T-helper 17 cell (primary cell): ENCODE results near the gene KNDC1. TPM values are rescaled to one million over a fixed set of nuclear protein-coding genes. Genes with fewer than 3 reads are reported as not detected.

Experiments
- ATAC-seq: fragments of 150-1000 bp; cut with Tn5 transposase; 2 replicates; pipeline ENCODE4 v1.10.0; 2021; ENCODE audit warnings: mild to moderate bottlenecking, moderate library complexity
- DNase-seq, 3 donors: peaks; one replicate each; pipeline versions ENCODE4 v3.0.0 to v3.0.0-alpha.2; 2020 to 2021
- H3K9me3 ChIP-seq: one replicate; pipeline ENCODE4 v1.7.0; 2013; ENCODE audit warnings: low read length, mild to moderate bottlenecking; ENCODE audit not compliant: control insufficient read depth, poor library complexity, severe bottlenecking
- H3K27ac Mint-ChIP-seq: one replicate; pipeline ENCODE4 v1.8.0; 2022; ENCODE audit warnings: mild to moderate bottlenecking, moderate library complexity, mixed read lengths
- H3K27me3 Mint-ChIP-seq: one replicate; pipeline ENCODE4 v1.8.0; 2022; ENCODE audit warnings: mixed read lengths
- H3K36me3 Mint-ChIP-seq: one replicate; pipeline ENCODE4 v1.8.0; 2022; ENCODE audit warnings: low read depth, mixed read lengths
- H3K4me1 Mint-ChIP-seq: one replicate; pipeline ENCODE4 v1.8.0; 2022; ENCODE audit warnings: mild to moderate bottlenecking, mixed read lengths
- H3K4me3 Mint-ChIP-seq: one replicate; pipeline ENCODE4 v1.8.0; 2022; ENCODE audit warnings: mild to moderate bottlenecking, moderate library complexity, mixed read lengths
- total RNA-seq, 4 donors: library from RNA in 2 of 4; stranded (reverse) in 2 of 4; gene quantifications; one replicate each; pipeline ENCODE4 v1.2.3 and lab custom pipeline; 2022 to 2026

KNDC1 gene
- total RNA-seq, 2 donors from 2014 or later = 0.42 to 1.1 TPM

DNA sequence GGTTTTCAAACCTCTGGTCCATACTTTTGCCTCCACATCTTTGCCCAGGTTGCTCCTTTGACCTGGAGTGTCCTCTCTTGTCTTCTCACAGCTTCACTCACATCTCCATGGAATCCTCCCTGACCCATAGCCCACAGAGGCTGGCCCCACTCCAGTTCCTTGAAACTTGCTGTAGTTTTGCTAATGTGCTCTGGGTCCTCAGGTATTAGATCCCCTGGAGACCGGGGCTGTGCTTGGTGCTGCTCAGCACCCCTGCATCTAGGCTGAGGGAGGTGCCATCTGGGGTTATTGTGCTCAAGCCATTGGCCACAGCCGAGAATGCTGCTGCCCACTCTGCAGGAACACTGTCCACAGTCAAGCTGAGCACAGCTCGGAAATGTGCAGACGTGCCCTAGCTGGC, 16.5 kb downstream of the KNDC1 start:
- peaks cover 7% of the 10 kb centered on the region for H3K27me3 Mint-ChIP-seq
- no peaks in the 10 kb centered on the region for H3K4me1 Mint-ChIP-seq
- peaks cover 5% of the 10 kb centered on the region for H3K36me3 Mint-ChIP-seq
- no peaks in the 10 kb centered on the region for H3K9me3 ChIP-seq
- H3K27ac Mint-ChIP-seq = no peak overlapping the region
- H3K4me3 Mint-ChIP-seq = no peak overlapping the region
- DNase-seq (no peak), ATAC-seq (no peak)

DNA sequence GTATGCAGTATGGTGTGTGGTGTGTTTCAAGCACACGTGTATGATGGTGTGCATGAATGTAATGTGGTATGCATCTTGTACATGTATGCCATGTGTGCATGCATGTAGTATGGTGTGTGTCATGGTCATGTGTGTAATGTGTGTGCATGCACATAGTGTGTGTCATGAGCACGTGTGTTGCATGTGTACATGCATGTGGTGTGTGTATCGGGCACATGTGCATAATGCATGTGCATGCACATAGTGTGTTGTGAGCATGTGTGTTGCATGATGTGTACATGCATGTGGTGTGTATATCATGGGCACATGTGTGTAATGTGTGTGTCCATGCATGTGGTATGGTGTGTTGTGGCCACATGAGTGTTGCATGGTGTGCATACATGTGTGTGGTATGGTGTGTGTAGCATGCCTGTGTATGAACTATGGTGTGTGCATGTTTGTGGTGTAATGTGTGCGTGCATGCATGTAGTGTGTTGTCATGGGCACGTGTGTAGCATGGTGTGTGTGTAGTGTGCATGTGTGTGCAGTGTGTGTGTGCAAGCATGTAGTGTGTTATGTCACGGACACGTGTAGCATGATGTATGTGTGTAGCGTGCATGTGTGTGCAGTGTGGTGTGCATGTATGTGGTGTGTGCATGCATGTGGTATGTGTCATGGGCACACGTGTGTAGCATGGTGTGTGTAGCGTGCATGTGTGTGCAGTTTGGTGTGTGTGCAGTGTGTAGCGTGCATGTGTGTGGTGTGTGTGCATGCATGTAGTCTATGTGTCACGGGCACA, 17.6 kb downstream of the KNDC1 start:
- ATAC-seq = no peak
- no peak overlapping the region for H3K4me3 Mint-ChIP-seq
- no peak for DNase-seq
- H3K4me1 Mint-ChIP-seq = no peaks in the 10 kb centered on the region
- peaks cover 5% of the 10 kb centered on the region for H3K36me3 Mint-ChIP-seq
- H3K9me3 ChIP-seq = no peaks in the 10 kb centered on the region
- H3K27me3 Mint-ChIP-seq = peaks cover 11% of the 10 kb centered on the region
- no peak overlapping the region for H3K27ac Mint-ChIP-seq

DNA sequence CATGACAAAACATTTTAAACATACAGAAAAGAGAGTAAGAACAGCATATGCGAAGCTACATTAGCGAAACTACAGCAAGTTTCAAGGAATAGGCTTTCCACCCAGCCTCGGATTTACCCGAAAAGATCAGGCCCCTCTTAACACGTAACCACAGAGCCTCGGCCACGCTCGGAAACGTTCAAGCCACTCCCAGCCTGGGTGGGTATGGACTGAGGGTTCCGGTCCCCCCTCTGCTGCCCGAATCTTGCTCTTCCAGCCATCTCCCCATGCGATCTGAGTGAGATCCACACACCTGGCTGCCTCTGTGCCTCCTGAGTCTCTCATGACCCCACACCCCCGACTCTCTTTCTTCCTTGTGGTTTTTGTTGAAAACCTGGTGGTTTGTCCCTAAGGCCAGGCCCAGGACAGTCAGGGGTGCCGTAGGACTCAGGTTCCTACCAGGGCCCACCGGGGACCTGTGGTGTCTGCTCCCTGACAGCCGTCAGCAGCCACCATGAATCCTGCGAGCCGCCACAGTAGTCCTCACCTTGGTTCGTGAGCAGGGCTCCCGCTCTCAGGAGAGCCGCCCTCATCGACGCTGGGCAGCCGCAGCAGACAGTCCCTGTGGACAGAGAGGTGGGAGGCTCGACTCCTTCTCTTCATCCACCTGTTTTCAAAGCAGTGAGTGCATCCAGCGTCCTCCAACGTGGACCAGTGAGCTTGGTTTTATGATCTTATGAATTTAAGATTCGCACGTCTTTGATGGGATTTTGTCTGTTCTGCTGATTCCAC, 18.5 kb downstream of the KNDC1 start:
- Mint-ChIP-seq H3K4me1 (no peaks in the 10 kb centered on the region), H3K27me3 (peaks cover 5% of the 10 kb centered on the region), H3K4me3 (no peak overlapping the region), H3K36me3 (peaks cover 2% of the 10 kb centered on the region), H3K27ac (no peak overlapping the region)
- DNase-seq (peak in 1 of 3 donors; percentile 4), ATAC-seq (no peak)
- H3K9me3 ChIP-seq = no peaks in the 10 kb centered on the region

DNA sequence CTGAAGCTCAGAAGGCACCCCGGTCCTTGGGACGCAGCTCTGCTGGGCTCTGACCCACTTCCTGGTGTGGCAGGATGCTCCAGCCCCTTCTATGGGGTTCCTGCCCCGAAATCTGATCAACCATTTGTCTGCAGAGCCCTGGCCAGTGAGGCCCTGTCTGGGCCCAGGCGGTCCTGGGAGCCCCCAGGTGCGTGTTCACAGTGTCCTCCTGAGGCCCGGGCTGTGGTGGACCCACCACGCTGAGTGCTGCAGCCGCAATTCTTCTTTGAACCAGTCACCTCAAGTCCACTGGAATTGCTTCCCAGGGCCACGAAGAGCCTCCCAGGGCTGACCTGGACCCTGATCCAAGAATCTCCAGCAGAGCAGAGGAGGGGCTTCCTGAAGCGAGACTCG, 19.1 kb downstream of the KNDC1 start:
- DNase-seq (no peak), ATAC-seq (no peak)
- Mint-ChIP-seq H3K36me3 (peaks cover 2% of the 10 kb centered on the region), H3K27ac (no peak overlapping the region), H3K4me3 (no peak overlapping the region), H3K4me1 (no peaks in the 10 kb centered on the region), H3K27me3 (peaks cover 5% of the 10 kb centered on the region)
- H3K9me3 ChIP-seq = no peaks in the 10 kb centered on the region

DNA sequence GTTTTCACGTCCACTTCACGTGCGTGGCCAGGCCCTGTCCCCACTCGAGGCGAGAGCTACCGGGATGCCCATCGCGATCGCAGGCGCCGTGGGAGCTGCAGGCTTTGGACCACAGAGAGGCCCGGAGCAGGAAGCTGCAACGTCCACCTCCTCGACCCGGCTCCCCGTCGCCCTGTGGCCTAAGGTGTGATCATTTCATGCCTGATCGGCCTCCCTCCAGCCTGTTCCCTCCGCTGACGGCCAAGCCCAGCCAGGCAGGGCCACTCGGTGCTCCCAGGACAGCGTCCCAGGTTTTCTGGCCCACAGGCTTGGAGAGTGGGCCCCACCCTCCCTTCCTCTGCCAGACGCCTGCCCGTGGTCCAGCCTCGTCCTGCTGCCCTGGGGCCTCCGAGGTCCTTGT, 19.6 kb downstream of the KNDC1 start:
- H3K27me3 Mint-ChIP-seq = peaks cover 5% of the 10 kb centered on the region
- peak in 1 of 3 donors; percentile 2 for DNase-seq
- peaks cover under 1% of the 10 kb centered on the region for H3K36me3 Mint-ChIP-seq
- no peaks in the 10 kb centered on the region for H3K4me1 Mint-ChIP-seq
- no peaks in the 10 kb centered on the region for H3K9me3 ChIP-seq
- H3K4me3 Mint-ChIP-seq = no peak overlapping the region
- no peak overlapping the region for H3K27ac Mint-ChIP-seq
- ATAC-seq = no peak

DNA sequence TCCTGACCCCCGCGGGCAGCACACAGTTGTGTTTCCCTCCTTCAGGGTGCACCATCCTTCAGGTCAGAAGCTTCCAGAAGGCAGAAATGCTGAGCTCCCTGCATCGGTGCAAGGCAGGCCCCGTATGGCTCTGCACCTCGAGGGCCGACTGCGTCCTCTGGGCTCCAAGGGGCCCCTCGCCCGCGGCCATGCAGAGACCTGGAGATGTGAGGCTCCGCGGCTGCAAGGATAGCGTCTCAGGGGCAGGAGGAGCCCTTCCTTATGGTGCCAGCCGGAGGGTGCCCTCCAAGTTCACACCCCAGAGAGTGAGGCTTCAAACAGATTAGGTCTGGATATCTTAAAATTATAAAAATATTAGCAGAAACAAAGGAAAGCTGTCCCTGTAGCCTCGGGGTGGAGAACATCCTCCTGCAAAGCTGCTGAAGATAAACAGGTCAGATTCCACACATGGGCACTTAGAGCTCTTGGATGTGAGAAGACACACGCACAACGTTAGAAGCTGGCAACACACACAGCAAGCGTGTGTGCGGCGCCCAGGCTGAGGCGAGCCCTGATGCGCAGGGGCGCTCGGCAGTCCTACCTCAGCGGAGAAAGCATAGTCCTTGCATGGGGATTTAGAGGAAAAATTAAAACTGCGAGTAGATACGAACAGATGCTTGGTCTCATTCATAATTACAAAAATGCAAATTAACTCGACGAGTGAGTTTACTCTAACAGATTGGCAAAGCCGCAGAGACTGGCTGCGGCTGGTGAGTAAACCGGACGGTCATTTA, 20.4 kb downstream of the KNDC1 start:
- no peaks in the 10 kb centered on the region for H3K36me3 Mint-ChIP-seq
- no peak overlapping the region for H3K4me3 Mint-ChIP-seq
- no peak for ATAC-seq

DNA sequence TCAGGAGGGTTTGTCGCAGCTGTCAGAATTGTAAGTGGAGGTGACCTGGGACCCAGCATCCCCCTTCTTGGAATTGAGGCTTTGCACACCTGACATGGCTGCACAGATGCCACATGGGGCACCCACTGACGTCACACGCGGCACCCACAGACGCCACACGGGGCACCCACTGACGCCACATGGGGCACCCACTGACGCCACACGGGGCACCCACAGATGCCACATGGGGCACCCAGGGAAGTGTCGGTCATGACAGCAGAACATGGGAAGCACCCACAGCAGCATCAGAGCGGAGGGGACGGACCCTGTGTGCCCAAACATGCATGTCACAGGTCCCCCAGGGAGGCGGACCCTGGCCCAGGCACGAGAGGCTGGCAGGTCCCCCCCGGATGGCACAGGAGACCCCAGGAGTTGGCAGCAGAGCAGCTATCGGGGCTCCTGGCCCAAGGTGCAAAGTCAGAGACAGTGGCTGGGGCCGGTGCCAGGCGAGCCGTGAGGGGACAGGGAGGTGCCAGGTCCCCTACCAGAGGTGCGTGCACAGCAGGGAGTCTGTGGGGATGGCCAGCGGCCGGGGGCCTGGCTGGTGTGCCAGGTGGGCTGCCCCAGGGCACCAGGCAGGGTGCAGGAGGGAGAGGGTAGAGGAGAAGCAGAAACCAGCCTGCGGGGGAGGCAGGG, 21.1 kb downstream of the KNDC1 start:
- Mint-ChIP-seq H3K36me3 (no peaks in the 10 kb centered on the region), H3K4me1 (no peaks in the 10 kb centered on the region), H3K4me3 (no peak overlapping the region), H3K27ac (peak overlapping the region; percentile 78), H3K27me3 (peaks cover 5% of the 10 kb centered on the region)
- H3K9me3 ChIP-seq = no peaks in the 10 kb centered on the region
- ATAC-seq (no peak), DNase-seq (no peak)

More for the DNA sequence above, 20.4 kb downstream of the KNDC1 start:
- peak overlapping the region; percentile 78 for H3K27ac Mint-ChIP-seq
- peaks cover 5% of the 10 kb centered on the region for H3K27me3 Mint-ChIP-seq
- DNase-seq = peak in 1 of 3 donors; percentile 6
- H3K9me3 ChIP-seq = no peaks in the 10 kb centered on the region
- H3K4me1 Mint-ChIP-seq = no peaks in the 10 kb centered on the region

DNA sequence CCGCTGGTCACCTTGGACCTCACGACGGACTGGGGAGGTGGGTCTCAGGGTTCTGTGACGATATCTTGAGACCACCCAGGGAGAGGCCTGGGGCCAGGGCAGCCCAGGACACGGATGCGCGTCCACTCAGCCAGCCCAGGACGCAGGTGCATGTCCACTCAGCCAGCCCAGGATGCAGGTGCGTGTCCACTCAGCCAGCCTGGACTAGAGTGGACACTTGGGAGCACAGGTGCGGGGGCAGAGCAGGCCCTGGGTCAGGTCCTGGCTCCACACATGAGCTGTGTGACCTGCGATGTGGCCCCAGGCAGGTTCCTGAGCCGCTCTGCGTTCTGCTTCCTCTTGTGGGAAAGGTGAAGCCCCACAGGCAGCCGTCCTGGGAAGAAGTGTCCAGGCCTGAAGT, 22.2 kb downstream of the KNDC1 start:
- ATAC-seq (no peak), DNase-seq (no peak)
- Mint-ChIP-seq H3K36me3 (no peaks in the 10 kb centered on the region), H3K4me1 (no peaks in the 10 kb centered on the region), H3K27ac (no peak overlapping the region), H3K4me3 (no peak overlapping the region), H3K27me3 (peaks cover 5% of the 10 kb centered on the region)
- no peaks in the 10 kb centered on the region for H3K9me3 ChIP-seq

DNA sequence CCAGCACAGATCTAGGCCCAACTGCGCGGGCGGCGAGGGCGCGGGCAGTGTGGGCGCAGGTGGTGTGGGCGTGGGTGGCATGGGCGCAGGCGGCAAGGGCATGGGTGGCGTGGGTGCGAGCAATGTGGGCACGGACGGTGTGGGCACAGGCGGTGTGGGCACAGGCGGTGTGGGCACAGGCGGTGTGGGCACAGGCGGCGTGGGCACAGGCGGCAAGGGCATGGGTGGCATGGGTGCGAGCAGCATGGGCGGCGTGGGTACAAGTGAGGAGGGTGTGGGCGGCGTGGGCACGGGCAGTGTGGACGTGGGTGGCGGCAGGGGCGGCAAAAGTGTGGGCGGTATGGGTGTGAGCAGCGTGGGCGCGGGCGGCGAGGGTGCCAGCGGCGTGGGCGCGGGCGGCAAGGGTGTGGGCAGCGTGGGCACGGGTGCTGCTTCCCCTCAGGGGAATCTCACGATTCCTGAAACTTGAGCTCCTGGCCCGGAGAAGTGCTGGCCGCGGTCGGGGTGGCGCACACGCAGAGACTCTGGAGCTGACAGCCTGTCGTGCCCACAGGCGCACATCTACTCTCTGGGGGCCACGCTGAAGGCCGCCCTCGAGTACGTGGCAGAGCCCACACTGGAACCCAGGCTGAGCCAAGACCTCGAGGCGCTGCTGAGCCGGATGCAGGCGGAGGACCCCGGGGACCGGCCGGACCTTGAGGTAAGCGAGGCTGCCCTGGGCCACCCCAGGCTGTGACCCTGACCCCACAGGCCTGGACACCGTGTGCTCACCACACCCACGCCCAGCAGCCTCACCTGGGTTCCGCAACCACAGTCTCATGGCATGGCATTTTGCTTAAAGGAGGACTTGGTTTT, 23.0 kb downstream of the KNDC1 start:
- no peak overlapping the region for H3K4me3 Mint-ChIP-seq
- H3K36me3 Mint-ChIP-seq = no peaks in the 10 kb centered on the region
- no peak overlapping the region for H3K27ac Mint-ChIP-seq
- peaks cover 5% of the 10 kb centered on the region for H3K27me3 Mint-ChIP-seq
- H3K9me3 ChIP-seq = no peaks in the 10 kb centered on the region
- DNase-seq (no peak), ATAC-seq (no peak)
- H3K4me1 Mint-ChIP-seq = no peaks in the 10 kb centered on the region

DNA sequence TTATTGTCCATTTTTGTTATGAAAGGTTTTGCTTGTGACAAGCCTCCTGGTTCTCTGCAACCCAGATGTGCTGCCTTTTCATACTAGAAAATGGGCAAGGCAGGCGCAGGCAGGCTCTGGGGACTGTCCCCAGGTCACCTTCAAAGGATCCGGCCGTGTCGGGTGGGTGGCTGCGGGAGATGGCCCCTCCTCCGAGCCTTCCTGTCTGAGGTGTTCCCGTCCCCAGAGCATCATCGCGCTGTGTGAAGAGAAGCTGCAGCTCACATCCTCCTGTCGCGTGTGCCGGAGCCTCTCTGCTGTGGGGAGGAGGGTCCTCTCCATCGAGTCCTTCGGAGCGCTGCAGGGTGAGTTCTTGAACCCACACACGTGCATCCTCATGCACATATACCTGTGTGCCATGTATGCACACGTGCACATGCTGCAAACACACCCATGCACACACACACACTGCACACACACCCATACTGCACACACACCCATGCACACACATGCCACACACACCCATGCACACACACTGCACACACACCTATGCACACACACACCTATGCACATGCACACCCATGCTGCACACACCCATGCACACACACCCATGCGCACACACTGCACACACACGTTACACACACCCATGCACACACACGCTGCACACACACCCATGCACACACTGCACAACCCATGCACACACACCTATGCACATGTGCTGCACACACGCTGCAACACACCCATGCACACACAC, 23.8 kb downstream of the KNDC1 start:
- no peaks in the 10 kb centered on the region for H3K9me3 ChIP-seq
- no peak for DNase-seq
- peaks cover 5% of the 10 kb centered on the region for H3K27me3 Mint-ChIP-seq
- H3K27ac Mint-ChIP-seq = no peak overlapping the region
- no peaks in the 10 kb centered on the region for H3K4me1 Mint-ChIP-seq
- no peak overlapping the region for H3K4me3 Mint-ChIP-seq
- H3K36me3 Mint-ChIP-seq = no peaks in the 10 kb centered on the region
- no peak for ATAC-seq

DNA sequence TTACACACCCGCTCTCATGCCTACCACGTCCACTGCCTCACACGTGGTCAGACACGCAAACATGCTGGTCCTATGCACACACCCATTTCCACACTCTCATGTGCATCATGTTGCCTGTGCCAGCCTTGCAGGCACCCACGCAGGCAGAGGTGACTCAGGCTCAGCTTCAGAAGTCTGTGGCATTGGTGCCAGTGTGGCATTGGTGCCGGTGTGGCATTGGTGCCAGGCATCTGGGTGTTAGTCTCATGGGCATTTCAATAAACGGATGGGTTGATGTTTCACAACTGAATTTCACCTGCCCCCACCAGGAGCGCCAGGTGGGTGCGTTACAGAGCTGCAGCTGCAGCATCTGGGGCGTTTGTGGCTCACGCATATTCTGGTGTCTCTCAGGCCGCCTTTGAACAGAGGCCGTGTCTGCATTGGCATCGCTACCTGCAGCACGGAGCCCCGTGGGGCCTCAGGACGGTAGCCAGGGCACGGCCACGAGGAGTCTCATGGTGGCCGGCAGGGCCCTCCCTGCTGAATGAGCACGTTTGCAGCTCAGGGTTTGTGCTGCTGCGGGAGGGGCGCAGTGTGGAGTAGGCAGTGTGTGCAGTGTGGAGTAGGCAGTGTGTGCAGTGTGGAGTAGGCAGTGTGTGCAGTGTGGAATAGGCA, 24.7 kb downstream of the KNDC1 start:
- no peaks in the 10 kb centered on the region for H3K36me3 Mint-ChIP-seq
- H3K9me3 ChIP-seq = no peaks in the 10 kb centered on the region
- no peak overlapping the region for H3K4me3 Mint-ChIP-seq
- peaks cover 5% of the 10 kb centered on the region for H3K27me3 Mint-ChIP-seq
- DNase-seq (no peak), ATAC-seq (no peak)
- H3K4me1 Mint-ChIP-seq = no peaks in the 10 kb centered on the region
- H3K27ac Mint-ChIP-seq = no peak overlapping the region
